ENCODE data around the gene VWA7.

DNA sequence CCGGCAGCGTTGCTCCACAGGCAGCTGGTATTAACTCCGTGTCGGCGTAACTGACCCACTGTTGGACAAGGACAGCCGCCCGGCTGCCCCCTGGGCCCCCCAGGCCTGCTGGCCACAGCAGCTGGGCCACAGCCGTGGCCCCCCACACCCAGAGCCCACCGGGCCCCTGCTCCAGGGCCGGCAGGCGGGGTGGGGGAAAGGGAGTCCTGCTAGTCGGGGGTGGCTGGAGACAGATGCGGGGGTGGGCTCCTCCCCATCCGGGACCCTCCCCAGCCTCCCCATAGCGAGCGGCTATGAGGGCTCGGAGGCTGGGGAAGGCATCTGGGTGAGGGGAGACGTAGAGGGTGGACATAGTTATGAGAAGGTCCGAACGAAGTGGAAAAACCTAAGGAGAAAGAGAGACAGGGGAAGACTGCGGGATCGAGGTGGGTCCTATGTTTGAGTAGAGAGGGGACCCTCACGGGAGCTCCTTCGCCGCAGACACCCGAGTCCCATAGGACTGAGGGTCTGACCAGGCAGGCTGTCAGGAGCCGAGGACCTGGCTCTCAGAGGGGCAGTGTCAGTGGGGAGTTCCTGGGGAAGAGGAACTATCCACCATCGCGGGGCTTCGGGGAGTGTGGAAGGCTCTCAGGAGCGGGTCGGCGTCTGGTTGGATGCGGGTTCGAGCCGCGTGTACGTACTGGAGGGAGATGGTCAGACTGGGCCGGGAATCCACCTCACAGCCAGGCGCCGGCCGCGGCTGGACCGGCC is 17.9 kb upstream of the VWA7 start:
- TF ChIP-seq, protein P1, sequence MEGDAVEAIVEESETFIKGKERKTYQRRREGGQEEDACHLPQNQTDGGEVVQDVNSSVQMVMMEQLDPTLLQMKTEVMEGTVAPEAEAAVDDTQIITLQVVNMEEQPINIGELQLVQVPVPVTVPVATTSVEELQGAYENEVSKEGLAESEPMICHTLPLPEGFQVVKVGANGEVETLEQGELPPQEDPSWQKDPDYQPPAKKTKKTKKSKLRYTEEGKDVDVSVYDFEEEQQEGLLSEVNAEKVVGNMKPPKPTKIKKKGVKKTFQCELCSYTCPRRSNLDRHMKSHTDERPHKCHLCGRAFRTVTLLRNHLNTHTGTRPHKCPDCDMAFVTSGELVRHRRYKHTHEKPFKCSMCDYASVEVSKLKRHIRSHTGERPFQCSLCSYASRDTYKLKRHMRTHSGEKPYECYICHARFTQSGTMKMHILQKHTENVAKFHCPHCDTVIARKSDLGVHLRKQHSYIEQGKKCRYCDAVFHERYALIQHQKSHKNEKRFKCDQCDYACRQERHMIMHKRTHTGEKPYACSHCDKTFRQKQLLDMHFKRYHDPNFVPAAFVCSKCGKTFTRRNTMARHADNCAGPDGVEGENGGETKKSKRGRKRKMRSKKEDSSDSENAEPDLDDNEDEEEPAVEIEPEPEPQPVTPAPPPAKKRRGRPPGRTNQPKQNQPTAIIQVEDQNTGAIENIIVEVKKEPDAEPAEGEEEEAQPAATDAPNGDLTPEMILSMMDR (IDR thresholded peaks at IDR 0.05): no peak
- TF ChIP-seq ZFX (IDR thresholded peaks at IDR 0.05; ENCODE audit: borderline replicate concordance): no peak

Measured in 22Rv1 (cell line).